Fibroblast of pulmonary artery (primary cell): ENCODE data around the gene MLLT10.
A peak's percentile ranks its signal among the peaks of the same experiment; 100 is the strongest.

Experiments
- DNase-seq: peaks from one replicate; pipeline ENCODE4 v3.0.0-alpha.2; 2010; ENCODE audit warnings: low read depth
- H3K4me3 ChIP-seq: replicated peaks from 2 replicates; pipeline ENCODE4 v1.5.1; 2011; ENCODE audit warnings: low read depth, mild to moderate bottlenecking, control low read depth, low read length, moderate library complexity
- CTCF ChIP-seq: IDR thresholded peaks from 2 replicates; pipeline ENCODE4 v1.5.1; 2011; ENCODE audit warnings: mild to moderate bottlenecking, control low read depth, low read length, inconsistent platforms; ENCODE audit errors: missing control alignments

Gene MLLT10

GRCh38 chr10:21518149-21518640 lies 15.8 kb upstream of the MLLT10 start:
- no peak for TF ChIP-seq CTCF
- peak; percentile 49 for DNase-seq
- H3K4me3 ChIP-seq: peak overlapping the region; percentile 65

- DNase-seq: peak; percentile 59
- no peak for TF ChIP-seq CTCF
- H3K4me3 ChIP-seq: peak overlapping the region; percentile 65
Observed at GRCh38 chr10:21518641-21519396, 15.2 kb upstream of the MLLT10 start.

GRCh38 chr10:21519397-21519933 lies 14.6 kb upstream of the MLLT10 start:
- no peak for TF ChIP-seq CTCF

GRCh38 chr10:21519941-21520436 lies 14.0 kb upstream of the MLLT10 start:
- TF ChIP-seq CTCF: no peak
- peak; percentile 78 for DNase-seq

More at GRCh38 chr10:21519397-21519933, 14.6 kb upstream of the MLLT10 start:
- DNase-seq: no peak
- H3K4me3 ChIP-seq: peak overlapping the region; percentile 65

GRCh38 chr10:21520509-21520908 lies 13.5 kb upstream of the MLLT10 start:
- H3K4me3 ChIP-seq: peak overlapping the region; percentile 65
- TF ChIP-seq CTCF: no peak
- DNase-seq: no peak

More at GRCh38 chr10:21519941-21520436, 14.0 kb upstream of the MLLT10 start:
- H3K4me3 ChIP-seq: peak overlapping the region; percentile 65

GRCh38 chr10:21520949-21521348 lies 13.1 kb upstream of the MLLT10 start:
- no peak for DNase-seq
- TF ChIP-seq CTCF: no peak
- H3K4me3 ChIP-seq: no peak overlapping the region
